Right lung (tissue), 5 donors: ENCODE results near the gene HPCAL1. TPM values are rescaled to one million over a fixed set of nuclear protein-coding genes. Genes with fewer than 3 reads are reported as not detected.
A peak's percentile ranks its signal among the peaks of the same experiment; 100 is the strongest.
"Not testable (repeated sequence)": the region's sequence is repeated elsewhere in the genome, so short reads cannot be mapped to it uniquely, and the experiment has no call there.

Source experiments
- DNase-seq, 2 donors: peaks; one replicate each; pipeline ENCODE4 v3.0.0-alpha.2; 2013
- polyA plus RNA-seq, 5 donors: library from polyadenylated mRNA; unstranded; fragments of 120-200 nt; gene quantifications; one replicate each; pipeline versions ENCODE4 v1.2.1 to v1.2.3, GENCODE V29; 2013; ENCODE audit warnings: inconsistent platforms in 1 of 5, low replicate concordance in 1 of 5; ENCODE audit not compliant: insufficient read length in 5 of 5, insufficient read depth in 1 of 5

Gene HPCAL1
- polyA plus RNA-seq, 5 donors, result 48.4 to 95.0 (median 72.2) TPM

DNA sequence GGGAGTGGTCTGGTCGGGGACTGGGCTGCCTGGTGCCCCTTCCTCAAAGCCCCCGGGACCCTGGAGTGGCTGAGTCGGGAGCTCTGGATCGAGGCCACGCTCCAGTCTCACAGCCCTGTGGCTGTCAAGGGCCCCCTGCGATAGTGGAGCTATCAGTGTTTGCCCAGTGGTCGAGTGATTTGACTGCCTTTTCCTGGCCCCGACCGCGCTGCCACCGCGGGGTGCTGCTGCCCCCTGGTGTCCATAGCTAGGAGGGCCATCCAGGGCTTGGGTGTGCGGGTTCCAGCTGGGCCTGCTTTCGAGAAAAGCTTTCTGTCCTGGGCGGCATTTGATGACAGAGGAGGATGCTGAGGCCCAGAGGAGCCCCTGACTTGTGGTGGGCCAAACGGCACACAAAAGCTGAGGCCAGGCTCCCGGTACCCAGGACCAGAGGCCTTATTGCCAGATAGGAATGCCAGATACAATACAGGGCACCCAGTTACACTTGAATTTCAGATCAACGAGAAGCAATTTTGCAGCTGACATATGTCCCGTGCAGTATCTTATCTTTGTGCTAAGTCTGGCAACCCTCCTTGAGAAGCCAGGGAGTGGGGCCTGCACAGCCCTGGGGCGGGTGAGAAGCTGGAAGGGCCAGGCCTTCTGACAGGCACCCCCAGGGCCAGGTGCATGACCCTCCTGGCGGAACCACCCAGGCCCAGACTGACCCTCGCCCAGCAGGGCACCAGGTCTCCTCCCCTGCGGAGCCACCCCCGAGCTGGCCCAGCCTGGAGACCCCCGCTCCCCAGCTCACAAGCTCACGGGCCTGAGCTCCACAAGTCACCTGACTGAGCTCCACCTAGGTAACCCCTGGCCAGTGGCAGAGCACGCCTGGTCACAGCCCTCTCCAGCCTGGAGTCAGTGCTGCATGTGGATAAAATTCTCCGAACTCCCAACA, 132.4 kb downstream of the HPCAL1 start:
- DNase-seq, result peak; percentile 74 to 79

DNA sequence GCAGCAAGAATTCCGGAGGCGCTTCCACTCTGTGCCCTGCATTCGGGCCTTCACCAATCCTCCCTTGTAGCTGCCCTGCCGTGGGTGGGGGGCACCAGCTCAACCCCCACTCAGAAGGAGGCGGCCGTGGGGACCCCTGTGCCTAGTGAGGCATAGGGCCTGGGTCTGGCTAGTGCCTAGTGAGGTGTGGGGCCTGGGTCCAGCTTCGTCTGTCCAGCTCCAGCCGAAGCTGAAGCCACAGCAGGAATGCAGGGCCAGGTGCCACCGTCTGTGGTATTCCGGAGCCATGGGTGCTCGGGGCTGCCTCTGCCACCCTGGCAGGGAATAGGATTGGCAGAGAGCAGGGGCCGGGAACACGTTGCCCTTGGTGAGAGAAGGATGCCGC, 133.1 kb downstream of the HPCAL1 start:
- no peak for DNase-seq

DNA sequence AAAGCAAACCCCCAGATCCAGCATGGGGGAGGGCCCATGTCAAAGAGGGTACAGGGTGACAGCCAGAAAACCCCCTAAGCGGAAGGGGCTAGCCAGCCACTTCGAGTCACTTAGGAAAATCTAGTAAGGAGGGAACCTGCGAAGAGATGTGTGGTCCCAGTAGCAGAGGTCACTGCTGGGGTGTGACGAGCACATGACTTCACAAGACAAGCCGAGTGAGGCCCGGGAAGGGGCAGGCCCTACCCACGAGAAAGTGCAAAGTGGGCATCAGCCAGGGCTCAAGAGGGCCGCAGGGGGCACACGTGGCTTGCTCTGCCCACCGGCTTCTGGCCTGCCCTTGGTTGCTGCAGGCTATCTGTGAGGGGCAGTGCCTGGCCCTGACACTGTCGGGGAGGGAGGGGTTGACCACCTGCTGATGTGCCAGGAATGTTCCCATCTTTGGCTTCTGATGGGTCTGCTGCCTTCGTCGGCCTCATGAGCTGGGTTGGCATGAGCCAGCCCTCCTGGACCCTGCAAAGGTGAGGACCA, 133.9 kb downstream of the HPCAL1 start:
- DNase-seq, result no peak

DNA sequence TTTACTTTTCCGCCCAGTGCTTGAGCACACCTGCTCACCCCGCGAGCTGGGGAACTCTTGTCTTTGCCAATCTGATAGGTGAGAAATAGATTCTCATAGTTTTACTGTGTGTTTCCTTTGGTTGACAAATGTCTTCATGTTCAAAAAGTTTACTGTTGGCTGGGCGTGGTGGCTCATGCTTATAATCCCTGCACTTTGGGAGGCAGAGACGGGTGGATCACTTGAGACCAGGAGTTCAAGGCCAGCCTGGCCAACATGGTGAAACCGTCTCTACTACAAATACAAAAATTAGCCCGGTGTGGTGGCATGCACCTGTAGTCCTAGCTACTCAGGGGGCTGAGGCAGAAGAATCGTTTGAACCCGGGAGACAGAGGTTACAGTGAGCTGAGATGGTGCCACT, 135.1 kb downstream of the HPCAL1 start:
- no peak for DNase-seq

DNA sequence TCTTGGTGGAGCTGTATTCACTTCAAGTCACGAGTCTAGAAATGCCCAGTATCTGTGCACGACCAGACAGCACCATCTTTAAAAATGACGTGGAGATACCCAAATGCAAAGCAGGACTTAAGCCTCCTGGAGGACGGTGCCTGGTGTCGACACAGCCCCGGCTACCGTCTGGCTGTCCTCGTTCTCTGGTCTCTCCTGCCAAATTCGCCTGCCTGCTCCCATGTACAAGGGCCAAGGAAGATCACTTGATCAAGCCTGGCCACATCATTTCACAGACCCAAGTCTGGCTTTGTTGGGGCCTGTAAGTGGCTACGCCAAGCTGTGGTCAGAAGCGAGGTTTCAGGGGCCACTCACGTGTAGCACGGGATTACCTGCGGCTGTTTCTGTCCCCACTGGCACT, 136.0 kb downstream of the HPCAL1 start:
- no peak for DNase-seq

DNA sequence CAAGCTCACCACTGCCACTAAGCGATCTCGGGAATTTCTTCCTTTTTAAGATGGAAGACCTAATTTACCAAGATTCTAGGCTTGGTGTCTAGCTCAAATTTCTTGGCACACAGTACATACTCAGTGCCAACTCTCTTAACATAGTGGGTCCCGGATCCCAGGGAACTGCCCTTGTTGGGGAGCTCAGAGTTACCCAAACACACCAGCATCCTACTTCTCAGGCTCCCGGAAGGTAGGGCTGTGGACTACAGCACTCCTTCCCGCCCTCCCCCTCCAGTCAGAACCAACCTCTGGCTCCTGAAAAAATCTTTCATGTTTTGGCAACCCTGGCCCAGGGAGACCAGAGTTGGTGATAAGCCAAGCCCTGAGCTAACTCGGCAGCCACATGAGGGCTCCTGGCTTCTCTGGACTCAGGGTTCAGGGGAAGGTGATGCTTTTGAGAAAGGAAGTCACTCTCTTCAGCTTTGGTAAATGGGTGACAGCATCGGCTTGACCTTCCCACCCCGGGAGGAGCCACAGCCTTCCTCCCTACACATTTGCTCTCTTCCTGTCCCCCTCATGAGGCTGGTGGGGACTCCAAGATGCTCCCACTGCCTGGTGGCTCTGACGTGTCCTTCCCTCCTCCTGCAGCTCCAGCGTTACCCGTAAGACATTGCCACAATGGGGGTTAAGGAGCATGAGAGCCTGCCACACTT, 136.6 kb downstream of the HPCAL1 start:
- no peak for DNase-seq

DNA sequence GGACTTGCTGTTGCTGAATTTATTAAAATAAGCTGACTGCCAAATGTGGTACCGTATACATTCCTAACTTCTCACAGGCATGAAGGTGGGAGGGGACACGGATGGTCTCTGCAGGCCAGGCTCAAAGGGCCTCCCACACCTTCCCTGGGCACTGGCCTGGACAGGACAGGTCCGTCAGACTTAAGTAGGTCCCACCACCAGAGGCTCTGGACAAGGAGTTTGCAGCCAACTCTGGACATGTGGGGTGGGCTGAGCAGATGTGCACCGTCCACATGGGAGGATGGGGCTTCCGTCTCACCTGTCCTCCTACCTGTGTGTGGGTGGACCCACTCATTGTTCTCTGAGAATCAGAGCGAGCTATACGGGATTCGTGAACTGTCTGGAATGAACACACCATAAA, 137.3 kb downstream of the HPCAL1 start:
- no peak for DNase-seq

DNA sequence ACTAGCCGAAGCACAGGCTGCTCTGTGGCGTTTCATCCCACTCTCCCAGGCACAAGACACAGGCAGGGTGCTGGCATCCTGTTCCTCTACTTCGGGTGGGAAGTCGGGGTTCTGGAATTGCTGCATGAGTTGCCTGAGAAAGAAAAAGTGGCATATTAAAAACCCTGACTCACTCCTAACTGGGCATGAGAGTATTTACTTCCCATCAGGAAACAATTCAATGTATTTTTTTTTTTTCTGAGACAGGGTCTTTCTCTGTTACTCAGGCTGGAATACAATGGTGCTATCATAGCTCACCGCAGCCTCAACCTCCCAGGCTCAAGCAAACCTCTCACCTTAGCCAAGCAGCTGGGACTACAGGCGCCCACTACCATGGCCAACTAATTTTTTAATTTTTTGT, 138.0 kb downstream of the HPCAL1 start:
- no peak for DNase-seq

DNA sequence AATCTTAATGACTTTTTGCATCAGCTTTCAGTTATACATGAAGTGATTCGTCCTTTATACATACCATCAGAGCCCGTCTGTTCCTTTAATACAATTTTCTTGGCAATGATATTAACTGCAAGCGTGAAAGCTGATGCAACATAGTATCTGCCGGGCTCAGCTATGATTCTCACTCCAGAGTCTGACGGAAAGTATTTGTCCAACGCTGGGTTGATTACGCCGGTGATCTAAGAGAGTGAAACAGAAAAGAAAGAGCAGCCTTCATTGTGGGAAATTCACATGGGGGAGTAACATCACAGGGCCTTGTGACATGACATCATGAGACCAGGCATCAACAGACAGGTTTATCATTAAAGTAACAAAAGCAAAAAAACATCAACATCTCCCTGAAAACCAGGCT, 139.2 kb downstream of the HPCAL1 start:
- no peak for DNase-seq

DNA sequence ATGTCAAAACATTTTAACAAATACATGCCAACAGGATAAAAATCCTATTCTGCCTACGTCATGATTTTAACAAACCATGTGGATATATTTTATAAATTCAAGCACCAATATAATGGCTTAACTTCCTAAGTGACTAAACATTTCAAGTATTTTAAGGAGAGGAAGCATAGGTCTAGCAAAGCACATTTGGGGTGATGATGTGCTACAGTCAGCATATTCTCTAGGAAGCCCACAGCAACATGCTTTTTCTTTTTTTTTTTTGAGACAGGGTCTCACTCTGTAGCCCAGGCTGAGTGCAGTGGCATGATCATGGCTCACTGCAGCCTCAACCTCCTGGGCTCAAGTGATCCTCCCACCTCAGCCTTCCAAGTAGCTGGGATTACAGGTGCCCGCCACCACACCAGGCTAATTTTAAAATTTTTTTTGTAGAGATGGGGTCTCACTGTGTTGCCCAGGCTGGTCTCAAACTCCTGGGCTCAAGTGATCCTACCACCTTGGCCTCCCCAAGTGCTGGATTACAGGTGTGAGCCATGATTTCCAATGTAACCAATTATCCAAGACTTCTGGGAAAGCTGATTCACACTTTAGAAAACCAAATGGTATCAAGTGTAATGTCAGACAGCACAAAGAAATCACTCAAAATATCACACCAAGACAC, 139.9 kb downstream of the HPCAL1 start:
- DNase-seq, result not testable (repeated sequence)

DNA sequence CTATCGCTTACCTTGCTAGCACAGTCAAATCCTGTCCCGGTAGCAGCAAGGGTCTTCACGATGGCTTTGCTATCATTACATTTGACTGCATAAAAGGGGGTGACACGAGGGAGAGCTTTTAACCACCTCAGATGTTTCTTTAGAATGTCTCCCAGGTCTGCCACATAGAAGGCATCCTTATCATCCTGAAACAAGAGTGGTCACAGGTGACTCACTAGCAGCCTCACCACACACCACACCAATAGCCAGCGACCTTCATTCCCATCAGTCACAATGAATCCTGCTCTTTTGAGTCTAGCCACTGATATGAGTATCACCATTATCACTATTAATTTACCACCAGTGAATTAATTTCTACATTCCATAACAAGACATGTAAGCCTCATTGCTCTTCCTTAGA, 141.8 kb downstream of the HPCAL1 start:
- DNase-seq, result no peak

DNA sequence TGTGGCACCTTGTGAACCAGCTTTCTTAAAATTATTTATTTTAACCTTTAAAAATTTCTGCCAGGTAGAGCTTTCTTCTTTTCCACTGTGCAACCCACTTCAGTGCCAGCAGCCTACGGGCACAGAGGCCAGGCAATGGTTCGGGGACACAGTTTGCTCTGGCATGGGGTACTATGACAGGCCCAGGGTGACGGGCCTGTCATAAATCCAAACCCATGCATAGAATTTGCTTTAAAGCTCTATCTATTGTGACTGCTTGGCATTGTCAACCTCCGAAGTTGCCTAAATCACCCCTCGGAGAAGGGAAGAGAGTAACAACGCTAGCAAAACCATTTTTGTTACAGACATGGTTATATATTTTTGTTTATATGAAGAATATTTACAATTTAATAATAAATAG, 143.9 kb downstream of the HPCAL1 start:
- DNase-seq, result no peak

DNA sequence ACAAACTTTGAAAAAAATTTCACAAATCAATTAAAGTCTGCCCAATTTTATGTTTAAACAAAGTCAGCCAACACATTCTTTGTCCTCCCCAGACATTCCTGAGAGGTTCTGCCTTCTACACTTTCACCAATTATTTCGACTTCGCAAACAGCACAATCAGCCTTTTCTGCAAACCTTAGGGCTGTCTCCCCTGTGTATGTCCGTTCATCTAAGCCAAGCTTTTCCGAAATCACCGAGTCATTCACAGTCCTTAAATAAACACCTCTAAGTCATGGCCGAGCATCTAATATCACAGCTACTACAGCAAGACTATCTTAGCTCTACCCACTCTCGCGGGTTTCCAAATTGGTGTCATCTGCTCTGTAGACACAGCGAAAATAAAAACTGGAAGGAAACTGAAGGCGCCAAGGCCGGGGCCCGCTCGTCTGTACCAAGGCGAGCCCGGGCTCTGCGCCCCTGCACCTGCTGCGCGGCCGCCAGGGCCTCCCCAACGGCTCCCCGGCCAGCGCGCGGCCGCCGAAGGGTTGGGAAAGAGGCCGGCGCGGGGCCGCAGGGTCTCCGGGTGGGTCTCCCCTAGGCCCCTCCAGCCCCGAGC, 144.7 kb downstream of the HPCAL1 start:
- DNase-seq, result peak; percentile 32 to 47

DNA sequence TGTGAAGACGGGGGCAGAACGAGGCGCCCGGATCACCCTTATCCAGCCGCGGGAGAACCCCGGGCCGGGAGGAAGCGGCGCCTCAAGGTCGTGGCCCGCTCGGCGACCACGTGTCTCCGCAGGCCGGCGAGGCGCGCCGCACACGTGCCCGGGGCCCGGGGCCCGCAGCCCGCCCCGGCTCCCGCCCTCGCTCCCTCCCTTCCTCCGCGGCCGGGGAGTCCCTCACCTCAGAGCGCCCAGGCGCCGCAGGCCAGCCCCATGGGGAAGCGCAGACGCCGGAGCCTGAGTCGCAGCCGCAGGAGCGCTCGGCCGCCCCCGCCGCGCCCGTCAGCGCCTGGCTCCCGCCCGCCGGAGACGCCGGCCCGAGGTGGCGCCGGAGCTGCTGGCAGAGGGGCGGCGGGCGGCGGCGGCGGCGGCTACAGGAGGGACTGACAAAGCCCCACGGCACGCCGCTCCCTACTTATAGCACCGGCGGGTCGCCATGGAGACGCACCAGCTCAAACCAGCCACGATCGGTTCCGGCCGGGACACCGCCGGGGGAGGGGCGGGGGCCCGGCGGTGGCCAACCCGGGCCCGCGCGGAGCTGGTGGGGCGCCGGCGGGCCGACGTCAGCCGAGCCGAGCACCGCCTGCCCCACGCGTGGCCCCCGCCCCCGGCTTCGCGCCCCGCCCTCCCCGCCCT, 145.3 kb downstream of the HPCAL1 start, which contains the start of gene ODC1:
ODC1 (minus strand) TSS at position 433 of the 681 bp plus-strand sequence. CDS start 3,295 bp downstream, outside the sequence.
- peak; percentile 58 to 89 for DNase-seq

DNA sequence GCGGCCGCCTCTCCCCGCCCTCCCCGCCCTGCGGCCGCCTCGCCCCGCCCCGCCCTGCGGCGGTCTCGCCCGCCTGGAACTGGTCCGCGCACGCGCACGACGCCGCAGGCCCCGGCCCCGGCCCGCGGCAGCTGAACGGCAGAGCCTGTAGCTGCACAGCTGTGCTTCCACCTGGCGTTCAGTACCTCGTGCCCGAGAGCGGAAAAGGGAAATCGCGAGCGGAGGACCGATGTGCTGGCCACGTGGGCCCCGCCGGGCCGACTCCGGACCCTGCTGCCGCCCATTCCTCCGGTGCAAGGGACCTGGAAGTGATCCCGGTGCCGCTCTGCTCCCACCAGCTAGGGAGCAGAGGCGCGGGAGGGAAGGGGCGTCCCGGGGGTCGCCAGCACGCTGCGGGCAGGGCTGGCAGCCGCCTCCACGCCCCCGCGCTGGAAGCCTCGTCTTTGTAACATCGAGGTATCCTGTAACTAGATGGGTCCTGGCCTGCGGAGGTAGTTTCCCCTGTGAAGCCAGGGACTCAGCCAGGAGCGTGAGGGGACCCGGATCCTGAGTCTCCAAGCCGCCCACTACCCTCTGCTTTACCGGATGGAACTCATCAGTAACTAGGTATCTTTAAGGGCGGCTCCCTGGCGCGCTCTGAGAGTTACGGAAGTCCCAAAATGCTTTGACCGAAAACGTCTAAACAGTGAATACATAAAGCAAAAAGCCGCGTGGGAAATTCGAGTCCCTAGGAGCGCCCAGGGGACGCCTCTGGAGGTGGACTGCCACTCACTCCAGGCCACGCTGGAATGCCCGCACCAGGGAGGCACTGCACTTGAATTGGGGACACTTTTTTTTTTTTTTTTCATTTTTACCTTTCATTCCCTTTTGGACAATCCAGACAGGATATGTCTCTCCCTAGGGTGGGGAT, 146.1 kb downstream of the HPCAL1 start:
- DNase-seq, result peak in 1 of 2 donors; percentile 90

DNA sequence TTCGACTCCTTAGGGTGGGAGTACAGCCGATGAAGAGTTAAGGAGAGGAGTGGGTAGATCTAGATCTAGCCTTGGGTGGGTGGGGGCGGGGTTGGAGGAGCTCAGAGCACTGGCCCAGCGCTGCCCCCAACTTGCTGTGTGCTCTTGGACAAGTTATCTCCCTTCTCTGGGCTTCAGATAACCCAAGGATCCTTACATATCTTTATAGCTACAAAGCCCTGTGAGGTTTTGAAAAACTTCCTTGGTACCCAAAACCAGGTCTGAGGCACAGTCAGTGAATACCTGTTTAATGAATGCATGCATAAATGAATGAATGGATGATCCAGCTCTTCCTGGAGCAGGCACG, 146.8 kb downstream of the HPCAL1 start:
- no peak for DNase-seq

DNA sequence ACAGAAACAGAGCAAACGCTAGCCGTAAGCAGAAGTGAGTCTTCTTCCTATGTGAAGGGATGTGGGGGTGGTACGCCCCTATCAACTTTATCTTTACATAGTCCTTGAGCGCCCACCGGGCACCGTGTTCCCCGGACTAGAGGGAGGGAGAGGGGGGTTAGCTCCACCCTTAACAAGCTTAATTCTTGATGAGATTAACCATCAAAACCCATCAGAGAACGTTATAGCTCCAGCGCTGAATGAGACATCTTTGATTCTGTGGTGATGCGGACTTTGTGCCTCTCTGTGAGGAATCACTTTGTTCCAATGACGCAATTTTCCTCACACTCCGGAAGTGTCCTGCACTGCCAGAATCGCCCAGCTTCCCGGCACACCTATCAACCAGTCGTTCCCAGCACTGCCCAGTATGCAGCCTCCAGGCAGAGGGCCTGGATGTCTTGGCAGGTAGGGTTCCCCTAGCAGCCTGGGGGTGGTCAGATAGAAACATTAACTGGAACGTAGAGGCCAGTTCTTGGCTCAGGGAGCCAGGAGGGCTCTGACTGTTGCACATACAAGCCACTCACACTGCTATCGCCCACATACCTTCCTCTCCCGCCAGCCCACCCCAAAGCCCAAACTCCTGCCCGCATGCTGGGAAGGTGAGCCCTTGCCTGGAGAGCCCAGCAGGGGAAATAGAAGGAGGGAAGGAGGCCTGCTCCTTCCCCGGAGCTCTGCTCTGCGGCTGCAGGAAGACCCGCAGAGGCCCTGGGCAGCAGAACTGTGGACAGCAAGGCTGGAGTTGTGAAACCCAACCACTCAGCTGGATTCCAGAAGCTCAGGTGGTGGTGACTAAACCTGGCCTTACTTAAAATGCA, 147.4 kb downstream of the HPCAL1 start:
- no peak for DNase-seq

DNA sequence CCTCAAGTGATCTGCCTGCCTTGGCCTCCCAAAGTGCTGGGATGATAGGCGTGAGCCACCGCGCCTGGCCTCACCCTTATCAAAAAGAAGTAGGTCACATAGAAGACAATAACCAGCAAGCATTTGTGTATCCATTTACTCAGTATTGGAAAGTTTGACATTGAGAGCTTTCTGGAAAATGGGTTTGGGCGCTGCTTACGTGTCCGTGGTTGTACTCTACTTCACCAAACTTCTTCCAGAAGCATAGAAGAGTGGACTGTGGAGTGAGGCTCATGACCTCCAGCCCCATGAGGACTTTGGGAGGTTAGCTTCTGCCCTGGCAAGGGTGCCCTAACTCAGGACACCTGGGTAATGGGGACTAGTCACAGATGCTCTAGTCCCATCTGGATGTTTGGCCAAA, 149.1 kb downstream of the HPCAL1 start:
- DNase-seq, result no peak

DNA sequence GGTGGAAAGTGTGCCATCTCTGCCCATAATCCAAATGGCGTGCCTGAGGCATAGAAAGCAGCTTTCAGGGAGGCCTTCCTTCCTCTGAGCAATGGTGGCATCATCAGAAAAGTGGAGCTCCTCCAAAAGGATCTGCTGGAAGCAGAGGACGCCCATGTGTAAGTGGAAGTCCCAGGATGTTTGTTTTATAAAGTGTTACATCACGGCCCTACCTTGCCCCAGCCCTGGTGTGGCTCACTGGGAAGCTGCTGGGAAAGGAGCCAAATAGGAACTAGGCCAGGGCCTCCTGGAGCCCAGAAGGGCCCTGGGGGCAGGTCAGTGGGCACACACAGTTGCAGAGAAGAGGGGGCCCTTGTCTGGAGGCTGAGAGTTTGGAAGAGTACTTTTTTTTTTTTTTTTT, 149.6 kb downstream of the HPCAL1 start:
- DNase-seq, result peak; percentile 44 to 49
